AG10803 (cell line): ENCODE results near the gene KIF12.

Experiments
- DNase-seq: peaks from one replicate; pipeline ENCODE4 v3.0.0; 2010; ENCODE audit warnings: low read depth
- H3K4me3 ChIP-seq: 2 replicates; pipeline ENCODE4 v1.5.1; 2011; ENCODE audit warnings: mild to moderate bottlenecking, low read length, control low read depth
- CTCF ChIP-seq: conservative IDR thresholded peaks from 2 replicates; pipeline ENCODE4 v1.5.1; 2011; ENCODE audit warnings: mild to moderate bottlenecking, low read length, control low read depth, inconsistent platforms

The KIF12 gene

GRCh38 chr9:114080773-114081440 lies 18.2 kb downstream of the KIF12 start:
- H3K4me3 ChIP-seq, result no peak overlapping the region
- no peak for TF ChIP-seq CTCF
- DNase-seq, result no peak

- TF ChIP-seq CTCF, result no peak
- no peak overlapping the region for H3K4me3 ChIP-seq
- DNase-seq, result no peak
Measured at GRCh38 chr9:114080195-114080772, 18.8 kb downstream of the KIF12 start.

GRCh38 chr9:114078781-114079156 lies 20.3 kb downstream of the KIF12 start:
- no peak for DNase-seq
- no peak overlapping the region for H3K4me3 ChIP-seq
- TF ChIP-seq CTCF, result no peak

- TF ChIP-seq CTCF, result no peak
- H3K4me3 ChIP-seq, result no peak within 1 kb of the TSS
- DNase-seq, result no peak
Measured at GRCh38 chr9:114078021-114078780, 20.9 kb downstream of the KIF12 start, which contains the start of gene AMBP. Gene AMBP (minus strand): TSS chr9:114078300. CDS start chr9:114078209, 91 bp downstream.

- TF ChIP-seq CTCF, result no peak
- H3K4me3 ChIP-seq, result no peak overlapping the region
- no peak for DNase-seq
Measured at GRCh38 chr9:114077162-114077837, 21.8 kb downstream of the KIF12 start.

GRCh38 chr9:114076237-114077161 lies 22.6 kb downstream of the KIF12 start:
- no peak for DNase-seq
- H3K4me3 ChIP-seq, result no peak overlapping the region
- no peak for TF ChIP-seq CTCF
